Measurements from ENCODE around the gene FNDC5. TPM values are rescaled to one million over a fixed set of nuclear protein-coding genes. Genes with fewer than 3 reads are reported as not detected.
A peak's percentile ranks its signal among the peaks of the same experiment; 100 is the strongest.

FNDC5 gene
- total RNA-seq, 1 donor from 2014 or later, result 9.6 TPM

DNA sequence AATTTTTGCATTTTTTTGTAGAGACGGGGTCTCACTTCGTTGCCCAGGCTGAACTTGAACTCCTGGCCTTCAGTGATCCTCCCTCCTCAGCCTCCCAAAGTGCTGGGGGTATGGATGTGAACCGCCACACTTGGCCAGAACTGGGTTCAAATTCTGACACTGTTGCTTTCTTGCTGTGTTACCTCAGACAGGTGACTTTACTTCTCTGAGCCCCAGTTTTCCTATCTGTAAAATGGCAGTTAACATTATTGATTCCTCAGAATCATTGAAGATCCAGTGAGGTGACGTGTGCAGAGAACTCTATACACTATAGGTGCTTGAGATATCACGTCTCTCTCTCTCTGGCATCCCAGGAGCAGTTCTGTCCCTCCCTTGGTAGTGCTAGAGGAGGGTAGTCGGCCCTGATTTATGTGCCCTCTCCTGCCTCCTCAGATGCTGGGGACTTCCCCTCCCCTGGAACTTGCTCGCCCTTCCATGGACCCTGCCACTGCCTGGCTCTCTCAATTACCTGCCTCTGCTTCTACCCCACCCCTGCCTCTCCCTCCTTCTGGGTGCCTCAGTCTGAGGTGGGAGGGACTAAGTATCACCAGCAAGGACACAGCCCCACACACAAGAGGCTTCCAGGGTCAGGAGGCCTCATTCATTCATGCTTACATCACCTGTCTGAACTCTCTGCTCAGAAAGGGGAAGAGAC is 12.8 kb upstream of the FNDC5 start:
- no peak overlapping the region for H3K4me2 ChIP-seq
- peaks cover 13% of the 10 kb centered on the region for H3K4me1 Mint-ChIP-seq
- H3K79me2 ChIP-seq (ENCODE audit: low read depth), result no peaks in the 10 kb centered on the region
- no peak overlapping the region for H3K27ac ChIP-seq
- H3K9me3 ChIP-seq (ENCODE audit: low read depth), result no peaks in the 10 kb centered on the region
- H3K36me3 Mint-ChIP-seq, result no peaks in the 10 kb centered on the region
- no peak overlapping the region for H2AFZ ChIP-seq (replicated peaks)
- H3K9me3 Mint-ChIP-seq, result no peaks in the 10 kb centered on the region
- no peak overlapping the region for H3K27ac Mint-ChIP-seq
- no peak for DNase-seq (ENCODE audit: low spot score)
- H3K27me3 Mint-ChIP-seq (ENCODE audit: insufficient read depth, low read depth), result peaks cover 49% of the 10 kb centered on the region
- no peak overlapping the region for H3K4me3 ChIP-seq
- H3K4me1 ChIP-seq, result peaks cover 20% of the 10 kb centered on the region
- TF ChIP-seq, protein P1, sequence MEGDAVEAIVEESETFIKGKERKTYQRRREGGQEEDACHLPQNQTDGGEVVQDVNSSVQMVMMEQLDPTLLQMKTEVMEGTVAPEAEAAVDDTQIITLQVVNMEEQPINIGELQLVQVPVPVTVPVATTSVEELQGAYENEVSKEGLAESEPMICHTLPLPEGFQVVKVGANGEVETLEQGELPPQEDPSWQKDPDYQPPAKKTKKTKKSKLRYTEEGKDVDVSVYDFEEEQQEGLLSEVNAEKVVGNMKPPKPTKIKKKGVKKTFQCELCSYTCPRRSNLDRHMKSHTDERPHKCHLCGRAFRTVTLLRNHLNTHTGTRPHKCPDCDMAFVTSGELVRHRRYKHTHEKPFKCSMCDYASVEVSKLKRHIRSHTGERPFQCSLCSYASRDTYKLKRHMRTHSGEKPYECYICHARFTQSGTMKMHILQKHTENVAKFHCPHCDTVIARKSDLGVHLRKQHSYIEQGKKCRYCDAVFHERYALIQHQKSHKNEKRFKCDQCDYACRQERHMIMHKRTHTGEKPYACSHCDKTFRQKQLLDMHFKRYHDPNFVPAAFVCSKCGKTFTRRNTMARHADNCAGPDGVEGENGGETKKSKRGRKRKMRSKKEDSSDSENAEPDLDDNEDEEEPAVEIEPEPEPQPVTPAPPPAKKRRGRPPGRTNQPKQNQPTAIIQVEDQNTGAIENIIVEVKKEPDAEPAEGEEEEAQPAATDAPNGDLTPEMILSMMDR (IDR thresholded peaks at IDR 0.05), result no peak
- TF ChIP-seq EZH2 (IDR thresholded peaks at IDR 0.05) (no peak), EZH2phosphoT487 (IDR thresholded peaks at IDR 0.05) (no peak)
- H3F3A ChIP-seq (ENCODE audit: low read depth), result no peaks in the 10 kb centered on the region
- H3K4me3 Mint-ChIP-seq, result no peak overlapping the region
- H3K9ac ChIP-seq, result no peak overlapping the region
- peaks cover 47% of the 10 kb centered on the region for H3K27me3 ChIP-seq
- H3K36me3 ChIP-seq, result no peaks in the 10 kb centered on the region
- H4K20me1 ChIP-seq (ENCODE audit: low read depth), result peaks cover 27% of the 10 kb centered on the region

DNA sequence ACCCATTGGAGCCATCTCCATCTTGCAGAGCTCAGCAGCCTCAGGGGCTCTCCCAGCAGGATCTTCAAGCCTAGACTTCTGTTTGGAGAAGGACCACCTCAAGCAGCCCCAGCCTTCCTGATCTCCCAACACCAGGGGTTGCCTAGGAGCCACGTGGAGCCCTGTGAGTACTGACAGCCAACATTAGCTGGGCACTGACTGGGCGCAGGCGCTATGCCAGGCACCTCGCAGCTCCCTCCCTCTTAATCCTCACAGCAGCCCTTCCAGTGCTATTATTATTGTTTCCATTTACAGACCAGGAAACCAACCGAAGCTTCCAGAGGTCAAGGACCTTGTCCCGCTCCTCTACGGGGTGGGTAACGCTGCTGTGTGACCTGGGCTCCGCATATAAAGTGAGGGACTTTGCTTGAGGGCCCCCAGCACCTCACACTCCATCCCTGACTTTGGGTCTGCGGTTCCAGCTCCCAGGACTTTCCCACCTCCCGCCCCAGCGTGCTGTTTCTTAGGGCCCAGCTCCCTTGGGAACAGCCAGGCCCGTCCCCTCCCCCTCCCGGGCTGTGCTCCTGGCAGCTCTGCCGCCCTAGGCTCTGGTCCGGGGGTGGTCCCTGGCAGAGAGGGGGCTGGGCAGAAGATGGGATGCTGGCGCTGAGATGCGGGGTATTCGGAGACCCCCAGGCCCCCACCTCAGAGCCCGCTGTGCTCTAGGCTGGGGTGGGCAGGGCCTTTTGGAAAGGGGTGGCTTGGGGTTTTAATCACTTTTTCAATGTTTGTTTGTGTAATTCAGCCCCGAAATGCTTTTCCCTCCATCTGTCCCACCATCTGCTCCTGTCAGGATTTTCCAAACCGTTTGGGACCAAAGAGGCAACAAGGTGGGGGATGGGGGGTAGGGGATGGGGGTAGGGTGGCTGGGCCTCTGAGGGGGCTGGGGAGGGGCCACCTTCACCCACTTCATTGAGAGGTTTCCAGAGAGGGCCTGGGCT is 11.4 kb upstream of the FNDC5 start:
- no peaks in the 10 kb centered on the region for H3K9me3 ChIP-seq (ENCODE audit: low read depth)
- no peaks in the 10 kb centered on the region for H3K36me3 ChIP-seq
- H2AFZ ChIP-seq (replicated peaks), result no peak overlapping the region
- no peak overlapping the region for H3K27ac ChIP-seq
- no peak for DNase-seq (ENCODE audit: low spot score)
- TF ChIP-seq, protein P1 (IDR thresholded peaks at IDR 0.05), result no peak
- TF ChIP-seq EZH2 (IDR thresholded peaks at IDR 0.05), result no peak
- TF ChIP-seq EZH2phosphoT487 (IDR thresholded peaks at IDR 0.05), result no peak
- H3K79me2 ChIP-seq (ENCODE audit: low read depth), result no peaks in the 10 kb centered on the region
- peaks cover 33% of the 10 kb centered on the region for H3K4me1 ChIP-seq
- Mint-ChIP-seq H3K4me3 (no peak overlapping the region), H3K36me3 (no peaks in the 10 kb centered on the region), H3K27me3 (ENCODE audit: insufficient read depth, low read depth) (peaks cover 47% of the 10 kb centered on the region), H3K9me3 (no peaks in the 10 kb centered on the region), H3K27ac (no peak overlapping the region), H3K4me1 (peaks cover 24% of the 10 kb centered on the region)
- peaks cover 23% of the 10 kb centered on the region for H4K20me1 ChIP-seq (ENCODE audit: low read depth)
- no peak overlapping the region for H3K4me2 ChIP-seq
- no peak overlapping the region for H3K4me3 ChIP-seq
- H3F3A ChIP-seq (ENCODE audit: low read depth), result peaks cover 4% of the 10 kb centered on the region
- peaks cover 34% of the 10 kb centered on the region for H3K27me3 ChIP-seq
- no peak overlapping the region for H3K9ac ChIP-seq

DNA sequence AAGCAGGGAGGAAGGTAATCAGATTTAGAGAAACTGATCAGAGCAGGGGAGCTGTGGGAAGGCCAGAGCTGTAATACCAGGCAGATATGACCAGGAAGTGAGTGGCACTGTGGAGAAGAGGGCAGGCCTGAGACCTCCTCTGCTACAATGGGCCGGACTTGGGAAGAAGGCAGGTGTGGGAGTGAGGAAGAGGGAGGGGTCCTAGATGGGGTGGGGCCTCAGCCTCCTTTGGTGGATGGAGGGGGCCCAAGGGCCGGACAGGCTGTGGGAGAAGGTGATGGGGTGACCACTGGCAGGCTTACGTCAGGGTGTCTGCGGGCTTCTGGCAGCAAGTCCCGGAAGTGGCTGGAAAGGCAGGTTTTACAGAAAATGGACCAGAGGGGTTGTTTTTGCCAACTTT is 10.6 kb upstream of the FNDC5 start:
- H3K4me1 ChIP-seq, result peaks cover 41% of the 10 kb centered on the region
- Mint-ChIP-seq H3K27ac (no peak overlapping the region), H3K4me3 (peak overlapping the region; percentile 38), H3K4me1 (peaks cover 25% of the 10 kb centered on the region), H3K27me3 (ENCODE audit: insufficient read depth, low read depth) (peaks cover 41% of the 10 kb centered on the region), H3K36me3 (no peaks in the 10 kb centered on the region), H3K9me3 (no peaks in the 10 kb centered on the region)
- TF ChIP-seq, protein P1 (IDR thresholded peaks at IDR 0.05), result no peak
- TF ChIP-seq EZH2 (IDR thresholded peaks at IDR 0.05) (no peak), EZH2phosphoT487 (IDR thresholded peaks at IDR 0.05) (no peak)
- no peak overlapping the region for H3K4me2 ChIP-seq
- peaks cover 16% of the 10 kb centered on the region for H4K20me1 ChIP-seq (ENCODE audit: low read depth)
- H3K4me3 ChIP-seq, result no peak overlapping the region
- no peak overlapping the region for H3K27ac ChIP-seq
- no peak overlapping the region for H2AFZ ChIP-seq (replicated peaks)
- H3K27me3 ChIP-seq, result peaks cover 25% of the 10 kb centered on the region
- H3K9ac ChIP-seq, result no peak overlapping the region
- no peaks in the 10 kb centered on the region for H3K9me3 ChIP-seq (ENCODE audit: low read depth)
- no peaks in the 10 kb centered on the region for H3K79me2 ChIP-seq (ENCODE audit: low read depth)
- peaks cover 8% of the 10 kb centered on the region for H3F3A ChIP-seq (ENCODE audit: low read depth)
- no peak for DNase-seq (ENCODE audit: low spot score)
- H3K36me3 ChIP-seq, result no peaks in the 10 kb centered on the region
